BJ (cell line): ENCODE measurements around the gene BFSP1. TPM values are rescaled to one million over a fixed set of nuclear protein-coding genes. Genes with fewer than 3 reads are reported as not detected.

Source experiments
- CTCF ChIA-PET: fragments of 350-600 bp; formaldehyde crosslinking; extraction: SDS; loops from one replicate; lab custom pipeline; 2021; ENCODE audit warnings: antibody characterized with exemption, inconsistent platforms; lab: Yijun Ruan, JAX
- POLR2A ChIA-PET: fragments of 300-600 bp; sonication (Branson Sonifier 250); formaldehyde crosslinking; extraction: SDS; loops from one replicate; lab custom pipeline; 2021; ENCODE audit warnings: antibody characterized with exemption; lab: Charles Lee
- DNase-seq: peaks from one replicate; pipeline ENCODE4 v3.0.0-alpha.2; 2011; ENCODE audit warnings: low read depth
- H3K27me3 ChIP-seq: 2 replicates; pipeline ENCODE4 v1.6.0; 2011; ENCODE audit warnings: low read length; ENCODE audit not compliant: control insufficient read depth, insufficient read depth
- H3K36me3 ChIP-seq: 2 replicates; pipeline ENCODE4 v1.5.1; 2011; ENCODE audit warnings: low read length; ENCODE audit not compliant: control insufficient read depth, insufficient read depth
- H3K4me3 ChIP-seq: 2 replicates; pipeline ENCODE4 v1.5.1; 2011; ENCODE audit warnings: low read depth, mild to moderate bottlenecking, control low read depth, low read length
- polyA plus RNA-seq: library from polyadenylated mRNA; depleted of rRNA; stranded (reverse); fragments of >200 nt; gene quantifications from 2 replicates; pipeline ENCODE4 v1.2.3, GENCODE V29; 2011
- TF ChIP-seq, protein P1 (sequence below): IDR thresholded peaks from 2 replicates; pipeline ENCODE4 v1.5.1; 2011; ENCODE audit warnings: low read depth, mild to moderate bottlenecking, control low read depth, inconsistent platforms, low read length, moderate library complexity; ENCODE audit not compliant: insufficient read depth

BFSP1 gene
- polyA plus RNA-seq, 1 experiment, result 2.4 TPM

- CTCF ChIA-PET, result interaction anchor here (1.4 to 4.8 kb wide), 3 partner anchors 31 to 109 kb away, joined by 5 to 35 read pairs (median 6); partner anchors contain the start of gene RRBP1
- Histone ChIP-seq H3K36me3 (no peaks in the 10 kb centered on the region), H3K27me3 (no peaks in the 10 kb centered on the region), H3K4me3 (no peak overlapping the region)
- no peak for DNase-seq
- TF ChIP-seq, protein P1, sequence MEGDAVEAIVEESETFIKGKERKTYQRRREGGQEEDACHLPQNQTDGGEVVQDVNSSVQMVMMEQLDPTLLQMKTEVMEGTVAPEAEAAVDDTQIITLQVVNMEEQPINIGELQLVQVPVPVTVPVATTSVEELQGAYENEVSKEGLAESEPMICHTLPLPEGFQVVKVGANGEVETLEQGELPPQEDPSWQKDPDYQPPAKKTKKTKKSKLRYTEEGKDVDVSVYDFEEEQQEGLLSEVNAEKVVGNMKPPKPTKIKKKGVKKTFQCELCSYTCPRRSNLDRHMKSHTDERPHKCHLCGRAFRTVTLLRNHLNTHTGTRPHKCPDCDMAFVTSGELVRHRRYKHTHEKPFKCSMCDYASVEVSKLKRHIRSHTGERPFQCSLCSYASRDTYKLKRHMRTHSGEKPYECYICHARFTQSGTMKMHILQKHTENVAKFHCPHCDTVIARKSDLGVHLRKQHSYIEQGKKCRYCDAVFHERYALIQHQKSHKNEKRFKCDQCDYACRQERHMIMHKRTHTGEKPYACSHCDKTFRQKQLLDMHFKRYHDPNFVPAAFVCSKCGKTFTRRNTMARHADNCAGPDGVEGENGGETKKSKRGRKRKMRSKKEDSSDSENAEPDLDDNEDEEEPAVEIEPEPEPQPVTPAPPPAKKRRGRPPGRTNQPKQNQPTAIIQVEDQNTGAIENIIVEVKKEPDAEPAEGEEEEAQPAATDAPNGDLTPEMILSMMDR, result no peak
- POLR2A ChIA-PET, result interaction anchor here (0.7 kb wide), 2 partner anchors 23 to 30 kb away, joined by 3 to 11 read pairs; no protein-coding TSS in a partner anchor
Measured at GRCh38 chr20:17573463-17573862, 42.3 kb upstream of the BFSP1 start.

DNA sequence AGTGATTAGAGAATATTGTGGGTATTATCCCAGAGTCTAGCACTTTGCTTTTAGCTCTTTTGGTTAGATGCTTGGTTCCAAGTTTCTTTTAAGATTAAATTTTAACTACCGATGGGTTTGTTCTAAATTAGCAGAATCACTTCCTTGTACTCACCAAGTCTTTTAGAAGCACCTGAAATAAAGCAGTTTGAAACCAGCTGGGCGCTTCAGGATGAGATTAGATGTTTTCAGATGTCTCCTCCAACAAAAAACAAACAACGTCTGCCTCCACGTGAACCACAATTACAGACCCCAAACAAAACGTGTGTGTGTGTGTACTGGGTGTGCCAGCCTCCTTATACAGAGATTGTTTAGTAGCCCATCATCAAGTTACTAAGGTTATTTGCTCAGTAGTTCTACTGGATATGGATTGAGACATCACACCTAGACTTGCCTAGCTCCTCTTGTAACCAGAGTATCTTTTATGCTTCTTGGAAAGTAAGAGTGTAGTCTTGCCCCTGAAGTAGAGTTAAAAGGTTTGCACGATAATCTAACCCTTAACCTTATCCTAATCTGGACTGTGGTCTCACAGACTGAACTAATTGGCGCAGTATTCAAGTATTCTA is 41.0 kb upstream of the BFSP1 start:
- H3K36me3 ChIP-seq, result no peaks in the 10 kb centered on the region
- DNase-seq, result no peak
- H3K27me3 ChIP-seq, result no peaks in the 10 kb centered on the region
- ChIA-PET POLR2A (interaction anchor here (0.5 to 0.6 kb wide), 2 partner anchors 9 to 16 kb away, joined by 4 read pairs; no protein-coding TSS in a partner anchor), CTCF (interaction anchor here (0.8 to 4.8 kb wide), 7 partner anchors 15 to 110 kb away, joined by 3 to 35 read pairs (median 3); partner anchors contain the start of gene RRBP1)
- TF ChIP-seq, protein P1, result no peak
- peak overlapping the region; percentile 98 for H3K4me3 ChIP-seq

- no peak for DNase-seq
- ChIA-PET CTCF (interaction anchor here (0.7 to 4.8 kb wide), 11 partner anchors 11 to 66 kb away, joined by 3 to 35 read pairs (median 4); no protein-coding TSS in a partner anchor), POLR2A (interaction anchor here (0.6 to 1.1 kb wide), 5 partner anchors 19 to 112 kb away, joined by 3 read pairs; no protein-coding TSS in a partner anchor)
- TF ChIP-seq, protein P1, result no peak
- Histone ChIP-seq H3K27me3 (no peaks in the 10 kb centered on the region), H3K4me3 (peak overlapping the region; percentile 98), H3K36me3 (no peaks in the 10 kb centered on the region)
Measured at GRCh38 chr20:17571153-17571527, 40.0 kb upstream of the BFSP1 start.

DNA sequence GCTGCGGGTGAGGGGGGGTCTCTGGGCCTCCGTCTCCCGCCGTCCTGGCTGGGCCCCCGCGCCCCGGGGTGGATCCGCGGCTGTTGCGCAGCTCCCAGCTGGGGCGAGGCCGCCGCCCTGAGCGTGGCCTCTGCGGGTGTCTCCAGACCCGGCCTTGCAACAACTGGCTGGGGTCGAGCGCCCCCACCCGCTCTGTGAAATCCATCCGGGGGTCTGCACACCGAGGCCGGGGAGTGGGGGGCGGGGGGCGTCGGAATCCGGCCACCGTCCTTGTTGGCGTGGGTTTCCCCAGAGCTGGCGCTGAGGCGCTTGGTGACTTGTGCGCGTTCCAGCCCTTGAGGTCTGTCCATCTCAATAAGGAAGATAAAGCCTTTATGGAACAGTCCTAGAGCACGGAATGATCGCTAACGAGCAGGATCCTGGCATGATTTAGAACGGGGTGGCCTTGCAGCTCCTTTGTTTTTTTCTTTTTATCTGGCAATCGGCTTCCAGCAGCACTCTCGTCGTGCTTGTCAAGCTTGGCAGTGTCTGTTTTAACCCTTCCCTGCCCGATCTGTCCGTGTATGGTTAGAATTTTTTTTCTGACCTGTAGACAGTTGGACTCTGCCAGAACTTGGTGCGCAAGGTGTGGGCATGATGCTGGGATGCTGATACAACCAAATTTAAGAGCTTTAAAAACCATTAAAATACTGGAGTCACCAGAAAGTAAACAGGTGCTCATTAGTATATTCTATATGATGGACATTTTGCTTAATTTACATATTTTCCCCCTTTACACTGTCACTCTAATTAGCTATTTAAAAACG is 39.4 kb upstream of the BFSP1 start:
- TF ChIP-seq, protein P1, result peak; percentile 7; the same call in 1 of the 2 replicates
- no peaks in the 10 kb centered on the region for H3K36me3 ChIP-seq
- H3K27me3 ChIP-seq, result no peaks in the 10 kb centered on the region
- peak overlapping the region; percentile 98 for H3K4me3 ChIP-seq
- DNase-seq, result no peak
- POLR2A ChIA-PET, result interaction anchor here (0.6 to 1.1 kb wide), 9 partner anchors 14 to 1365 kb away, joined by 3 to 13 read pairs (median 3); no protein-coding TSS in a partner anchor
- CTCF ChIA-PET, result interaction anchor here (0.7 to 4.8 kb wide), 13 partner anchors 10 to 328 kb away, joined by 3 to 35 read pairs (median 4); no protein-coding TSS in a partner anchor
